ENCODE results near the gene LRP4. TPM values are rescaled to one million over a fixed set of nuclear protein-coding genes. Genes with fewer than 3 reads are reported as not detected.

LRP4 gene
- total and polyA plus RNA-seq, 2 of the 8 experiments (the other 6 are each of a cell fraction or from before 2014, with no cell fraction given): 5.4 to 22.1 TPM

- Histone ChIP-seq H2BK15ac (ENCODE audit: low read length) (no peak overlapping the region), H4K91ac (replicated peaks; ENCODE audit: insufficient read length, low read length) (no peak overlapping the region), H3K27ac (ENCODE audit: low read depth, low read length) (no peak overlapping the region), H3K9ac (replicated peaks in 1 of 4; ENCODE audit: extremely low read depth in 1 of 4, low read depth in 3 of 4, low read length in 3 of 4) (no peak overlapping the region), H2AK5ac (ENCODE audit: low read depth, low read length) (no peak overlapping the region), H2AFZ (ENCODE audit: low read length) (no peak overlapping the region), H3K14ac (ENCODE audit: insufficient read length) (no peak overlapping the region), H3K9me3 (ENCODE audit: insufficient read depth in 2 of 2, low read depth in 1 of 2, low read length in 1 of 2) (no peaks in the 10 kb centered on the region), H3K4me2 (ENCODE audit: insufficient read depth in 1 of 2, low read depth in 2 of 2, low read length in 2 of 2) (no peak overlapping the region), H3K27me3 (replicated peaks in 1 of 4; ENCODE audit: control insufficient read depth in 3 of 4, extremely low read depth in 1 of 4, insufficient read depth in 3 of 4, low read length in 3 of 4) (no peaks in the 10 kb centered on the region), H3K4me3 (ENCODE audit: extremely low read depth in 1 of 4, insufficient read depth in 2 of 4, low read depth in 3 of 4, low read length in 4 of 4) (no peak overlapping the region), H3K18ac (ENCODE audit: extremely low read depth, low read length) (no peak overlapping the region), H3K79me1 (ENCODE audit: low read depth, low read length) (no peaks in the 10 kb centered on the region), H3K23me2 (ENCODE audit: low read depth, low read length) (peaks cover 3% of the 10 kb centered on the region; the same call in 1 of the 2 replicates), H3K36me3 (ENCODE audit: control insufficient read depth in 2 of 4, insufficient read depth in 4 of 4, low read length in 3 of 4) (no peaks in the 10 kb centered on the region), H3K23ac (ENCODE audit: insufficient read length) (no peak overlapping the region), H2BK120ac (replicated peaks; ENCODE audit: low read depth, low read length) (no peak overlapping the region), H3K4ac (replicated peaks; ENCODE audit: insufficient read length, low read depth, low read length) (no peak overlapping the region), H2BK12ac (ENCODE audit: low read depth, low read length) (no peak overlapping the region), H3K56ac (replicated peaks; ENCODE audit: insufficient read length, low read depth, low read length) (no peak overlapping the region), H4K20me1 (replicated peaks in 1 of 2; ENCODE audit: control insufficient read depth in 1 of 2, insufficient read depth in 2 of 2, low read length in 2 of 2) (no peaks in the 10 kb centered on the region), H2BK5ac (ENCODE audit: low read depth, low read length) (no peak overlapping the region), H2BK20ac (ENCODE audit: low read length) (no peak overlapping the region), H3K79me2 (ENCODE audit: control insufficient read depth in 1 of 2, insufficient read depth in 2 of 2, low read length in 2 of 2) (no peaks in the 10 kb centered on the region), H4K5ac (ENCODE audit: insufficient read length, low read depth, low read length) (no peak overlapping the region), H3K4me1 (replicated peaks in 1 of 4; ENCODE audit: control insufficient read depth in 3 of 4, insufficient read depth in 4 of 4, low read length in 3 of 4) (no peaks in the 10 kb centered on the region), H4K8ac (ENCODE audit: extremely low read depth, insufficient read depth, low read length) (no peak overlapping the region)
- FAIRE-seq: no peak
- ChIA-PET POLR2A (ENCODE audit: partially characterized antibody) (interaction anchor here (0.8 kb wide), 1 partner anchor 202 kb away, joined by 3 read pairs; no protein-coding TSS in a partner anchor), CTCF (ENCODE audit: partially characterized antibody) (interaction anchor here (1.0 to 1.4 kb wide), 5 partner anchors 12 to 201 kb away, joined by 3 to 4 read pairs (median 4); no protein-coding TSS in a partner anchor)
- no peak for DNase-seq (ENCODE audit: low read depth in 1 of 2, low spot score in 2 of 2)
- 92% methylated on average over 1 of the region's 1 CpG; no CpG with 5 or more reads in 1 of the 2 experiments for WGBS, 2 experiments (ENCODE audit: extremely low coverage in 1 of 2, insufficient coverage in 1 of 2, insufficient read length in 1 of 2, insufficient replicate concordance in 2 of 2, low coverage in 1 of 2, low lambda C conversion rate in 2 of 2, missing lambda C conversion rate in 1 of 2)
- TF ChIP-seq MAFK (IDR thresholded peaks at IDR 0.05; ENCODE audit: low read depth, low read length): no peak
- no peak for TF ChIP-seq CBX5 (IDR thresholded peaks at IDR 0.05; ENCODE audit: low read depth, low read length)
- no peak for TF ChIP-seq CTBP2 (IDR thresholded peaks at IDR 0.05; ENCODE audit: borderline replicate concordance, insufficient read depth, insufficient read length, low read length)
- no peak for TF ChIP-seq CBX8 (IDR thresholded peaks at IDR 0.05; ENCODE audit: borderline replicate concordance, low read depth, low read length)
- no peak for TF ChIP-seq GTF2F1 (IDR thresholded peaks at IDR 0.05; ENCODE audit: borderline replicate concordance, low read depth, low read length)
- no peak for TF ChIP-seq SIX5 (IDR thresholded peaks at IDR 0.05; ENCODE audit: low read depth, low read length)
- no peak for TF ChIP-seq JUND (IDR thresholded peaks at IDR 0.05; ENCODE audit: low read length)
- no peak for TF ChIP-seq CTCF (IDR thresholded peaks at IDR 0.05; ENCODE audit: control extremely low read depth in 1 of 3, insufficient read depth in 1 of 3, low read depth in 1 of 3, low read length in 3 of 3)
- TF ChIP-seq EGR1 (IDR thresholded peaks at IDR 0.05; ENCODE audit: borderline replicate concordance, low read depth, low read length): no peak
- TF ChIP-seq CEBPB (IDR thresholded peaks at IDR 0.05; ENCODE audit: low read depth, low read length): no peak
- no peak for TF ChIP-seq GABPA (IDR thresholded peaks at IDR 0.05; ENCODE audit: borderline replicate concordance, insufficient read depth, low read length)
- TF ChIP-seq RAD21 (IDR thresholded peaks at IDR 0.05 in 1 of 2, conservative IDR thresholded peaks at IDR 0.05 in 1 of 2; ENCODE audit: low read depth in 2 of 2, low read length in 2 of 2): no peak
Measured at GRCh38 chr11:46951864-46952263, 33.5 kb upstream of the LRP4 start.
